LHCN-M2 (cell line): ENCODE data around the gene RPS6KB2. TPM values are rescaled to one million over a fixed set of nuclear protein-coding genes. Genes with fewer than 3 reads are reported as not detected.

Experiments used
- DNase-seq: peaks from one replicate; pipeline ENCODE4 v3.0.0-alpha.2; 2012; ENCODE audit warnings: low read depth
- polyA plus RNA-seq: library from polyadenylated mRNA; unstranded; fragments of >200 nt; gene quantifications from one replicate; pipeline ENCODE4 v1.2.1, GENCODE V29; 2012; ENCODE audit warnings: missing spikeins
- total RNA-seq: library from RNA; depleted of rRNA; stranded (reverse); fragments of >200 nt; gene quantifications from 2 replicates; pipeline ENCODE4 v1.2.3, GENCODE V29; 2014; rRNA removed

Gene RPS6KB2
- 56.1 and 83.8 TPM in 2 replicates for total RNA-seq
- 53.0 TPM for polyA plus RNA-seq

DNA sequence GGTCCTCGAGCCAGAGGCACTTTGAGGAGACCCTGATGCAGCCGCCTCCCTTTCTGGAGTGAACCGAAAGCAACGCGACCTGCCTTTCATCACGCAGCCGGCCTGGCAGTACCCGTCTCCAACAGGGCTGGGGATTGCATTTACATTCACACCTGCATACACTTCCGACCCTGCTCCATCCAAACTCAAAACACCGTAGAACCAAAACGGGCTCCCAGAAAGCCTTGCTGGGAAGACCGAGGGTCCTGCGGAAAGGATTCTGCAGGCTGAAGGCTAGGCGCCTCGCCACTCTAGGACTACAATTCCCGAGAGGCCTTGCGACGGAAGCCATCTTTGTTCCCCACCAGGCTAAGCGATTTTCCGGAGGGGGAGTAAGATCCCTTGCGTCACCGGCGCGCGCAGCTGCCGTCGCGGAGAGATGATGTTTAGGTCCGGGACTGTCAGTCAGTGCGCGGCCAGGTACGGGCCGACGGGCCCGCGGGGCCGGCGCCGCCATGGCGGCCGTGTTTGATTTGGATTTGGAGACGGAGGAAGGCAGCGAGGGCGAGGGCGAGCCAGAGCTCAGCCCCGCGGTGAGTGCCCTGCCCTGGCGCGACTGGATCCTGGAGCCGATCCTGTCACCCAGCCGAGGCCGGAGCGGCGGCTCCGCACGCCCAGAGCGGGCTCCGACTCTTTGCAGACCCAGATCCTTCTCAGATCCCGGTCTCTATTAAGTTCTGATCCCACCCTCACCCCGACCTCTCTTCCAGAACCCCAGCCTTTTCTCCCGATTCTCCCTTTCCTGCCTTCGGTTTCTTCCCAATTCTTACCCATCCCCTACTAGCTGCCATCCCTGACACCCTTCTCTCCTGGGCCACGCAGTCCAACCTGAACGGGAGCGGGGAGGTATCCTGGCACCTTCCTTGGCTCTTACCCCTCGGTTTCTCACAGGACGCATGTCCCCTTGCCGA, at the start of gene RPS6KB2:
Gene RPS6KB2, plus strand, starts transcription at position 443 of the 950 bp plus-strand sequence. Its CDS starts 52 bp downstream, at position 495.
- DNase-seq, result peak; percentile 96

DNA sequence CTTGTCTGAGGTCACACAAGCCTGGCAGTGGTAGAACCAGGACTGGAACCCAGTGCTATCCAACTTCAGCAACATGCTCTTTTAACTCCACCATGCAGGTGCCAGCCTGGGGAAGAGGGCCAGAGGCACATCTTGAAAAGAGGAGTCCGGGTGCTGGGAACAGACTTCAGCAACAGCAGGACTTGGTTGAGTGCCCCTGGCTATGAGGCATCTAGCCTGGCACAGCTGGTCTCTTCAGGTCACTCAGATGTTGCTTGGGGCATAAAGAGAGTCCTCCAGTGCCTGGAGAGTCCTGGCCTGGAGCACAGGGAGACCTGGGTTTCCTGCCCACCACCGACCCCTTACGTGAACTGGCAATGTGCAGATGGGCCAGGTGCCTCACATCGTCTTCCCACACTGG, 49.8 kb upstream of the RPS6KB2 start:
- no peak for DNase-seq

DNA sequence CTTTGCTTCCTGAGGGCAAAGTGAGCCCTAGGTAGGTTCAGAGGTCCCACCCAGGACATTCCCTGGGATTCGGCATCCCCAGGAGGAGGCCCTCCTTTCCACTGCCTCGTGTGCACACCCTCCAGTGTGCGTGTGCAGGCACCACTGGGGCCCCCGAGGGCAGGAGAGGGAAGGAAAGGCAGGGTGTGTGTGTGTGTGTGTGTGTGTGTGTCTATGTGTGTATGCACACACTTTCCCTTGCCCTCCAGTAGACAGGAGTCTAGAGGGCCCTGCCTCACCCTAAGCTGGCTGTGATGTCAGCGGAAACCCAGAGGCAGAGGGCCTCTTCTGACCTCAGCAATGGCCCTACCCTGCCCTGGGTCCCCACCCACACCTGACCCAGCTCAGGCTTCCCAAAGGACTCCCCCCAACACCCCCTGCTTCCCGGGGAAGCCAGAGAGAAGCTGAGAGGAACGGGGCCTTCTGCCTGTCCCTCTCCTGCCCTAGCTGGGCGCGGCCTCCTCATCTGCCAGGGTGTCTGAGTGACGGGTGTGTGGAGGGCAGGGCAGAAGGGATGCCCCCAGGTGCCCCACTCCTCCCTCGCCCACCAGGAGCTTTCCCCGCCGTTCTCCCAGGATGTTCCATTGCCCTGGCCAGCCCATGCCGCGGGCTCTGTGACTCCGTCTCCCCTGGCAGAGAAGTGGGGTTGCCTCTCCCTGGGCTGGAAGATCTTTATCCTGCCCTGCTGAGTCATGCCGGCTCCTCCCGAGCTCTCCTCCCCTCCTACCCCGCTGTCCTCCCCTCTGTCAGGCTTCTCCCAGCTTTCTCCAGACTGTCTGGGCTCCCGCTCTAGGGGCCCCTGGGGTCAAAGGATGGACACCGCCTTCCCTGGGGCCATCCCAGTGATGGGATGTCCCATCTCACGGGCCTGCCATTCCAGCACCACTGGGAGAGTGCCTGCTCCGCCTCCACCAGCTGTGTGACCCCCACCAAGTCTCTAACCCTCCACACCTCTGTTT, 48.9 kb upstream of the RPS6KB2 start:
- DNase-seq, result no peak

DNA sequence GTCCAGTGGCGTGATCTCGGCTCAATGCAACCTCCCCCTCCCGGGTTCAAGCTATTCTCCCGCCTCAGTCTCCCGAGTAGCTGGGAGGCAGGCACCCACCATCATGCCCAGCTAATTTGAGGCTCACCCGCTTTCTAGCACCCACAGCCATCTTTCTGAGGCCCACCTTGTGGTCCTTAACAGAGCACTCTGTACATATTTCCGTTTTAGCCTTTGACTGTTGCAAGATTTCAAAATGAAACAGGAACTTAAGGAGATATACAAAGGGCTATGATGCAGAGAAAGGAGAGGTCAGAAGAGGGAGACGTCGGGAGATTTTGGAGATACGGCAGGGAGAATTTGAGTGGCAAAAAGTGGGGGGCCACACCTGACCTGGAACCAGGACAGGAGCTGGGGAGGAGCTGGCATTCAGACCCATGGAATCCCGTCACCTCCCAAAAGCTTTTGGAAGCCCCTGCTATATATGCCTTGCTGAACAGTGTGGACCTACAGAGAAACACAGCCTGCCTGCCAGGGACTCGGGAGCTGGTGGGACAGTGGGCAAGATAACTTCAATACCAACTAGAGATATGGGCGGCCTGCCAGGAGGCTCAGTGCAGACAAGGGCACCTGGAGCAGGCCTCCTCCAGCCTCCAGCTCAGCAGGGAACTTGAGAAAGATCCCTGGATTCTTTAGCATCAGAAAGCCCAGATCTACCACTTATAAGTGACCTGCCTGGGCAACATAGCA, 46.9 kb upstream of the RPS6KB2 start:
- DNase-seq, result no peak

DNA sequence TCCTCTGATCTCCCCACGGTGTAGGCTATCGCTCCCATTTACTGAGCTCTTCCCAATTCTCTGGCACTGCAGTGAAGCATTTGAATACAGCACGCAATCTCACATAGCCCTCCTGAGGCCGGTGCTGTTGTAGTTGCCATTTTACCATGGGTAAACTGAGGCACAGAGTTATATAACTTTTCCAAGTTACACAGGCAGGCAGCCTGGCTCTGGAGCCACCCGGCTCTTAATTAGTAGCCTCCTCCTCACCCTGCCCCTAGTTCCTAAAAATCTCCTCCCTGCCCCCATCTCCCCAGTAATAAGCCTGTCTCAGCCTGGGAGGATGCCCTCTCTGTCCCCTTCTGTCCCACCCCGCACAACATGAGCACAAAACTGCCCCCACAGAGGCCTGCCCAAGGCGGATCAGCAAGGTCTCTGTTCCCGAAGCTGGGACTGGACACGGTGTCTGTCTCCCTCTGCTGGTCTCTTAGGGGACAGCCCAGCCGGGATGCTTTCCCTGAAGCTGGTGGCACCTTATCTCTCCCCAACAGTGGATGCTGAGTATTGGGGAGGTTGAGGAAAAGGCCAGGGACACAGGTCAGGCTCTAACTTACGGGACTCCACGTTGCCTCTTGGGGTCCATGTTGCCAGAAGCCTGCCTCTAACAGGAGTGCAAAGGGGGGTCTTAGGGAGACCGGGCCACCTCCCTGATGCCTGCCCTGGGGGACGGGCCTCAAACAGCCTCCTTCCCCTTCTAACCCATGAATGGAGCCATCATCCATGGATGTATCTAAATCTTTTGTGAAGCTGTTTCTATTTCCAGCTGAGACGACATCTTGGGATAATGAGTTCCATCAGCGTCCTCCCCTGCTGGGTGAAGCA, 45.8 kb upstream of the RPS6KB2 start:
- DNase-seq, result peak; percentile 72

DNA sequence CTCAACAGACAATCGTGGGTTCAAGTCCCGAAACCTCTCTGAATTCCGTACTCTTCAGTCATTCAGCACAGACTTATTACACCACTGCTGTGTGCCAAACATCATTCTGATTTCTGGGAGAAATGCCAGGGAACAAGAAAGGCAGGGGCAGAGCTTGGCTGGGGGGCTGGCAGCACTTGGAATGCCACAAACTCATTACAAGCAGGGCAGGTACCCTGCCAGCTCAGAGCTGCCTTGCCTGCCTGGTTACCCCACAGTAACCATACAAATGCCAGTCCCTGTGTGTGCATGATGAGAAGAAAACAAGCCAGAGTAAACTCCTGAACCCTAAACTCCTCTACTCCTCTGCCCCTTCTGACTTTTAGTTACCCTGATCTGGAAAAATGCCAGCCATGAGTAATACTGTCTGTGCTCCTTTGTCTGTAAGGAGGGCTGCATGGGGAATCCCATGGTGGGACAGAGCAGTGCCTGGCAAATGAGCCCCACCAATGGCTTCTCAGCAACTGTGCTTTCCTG, 43.4 kb upstream of the RPS6KB2 start:
- DNase-seq, result peak; percentile 67

DNA sequence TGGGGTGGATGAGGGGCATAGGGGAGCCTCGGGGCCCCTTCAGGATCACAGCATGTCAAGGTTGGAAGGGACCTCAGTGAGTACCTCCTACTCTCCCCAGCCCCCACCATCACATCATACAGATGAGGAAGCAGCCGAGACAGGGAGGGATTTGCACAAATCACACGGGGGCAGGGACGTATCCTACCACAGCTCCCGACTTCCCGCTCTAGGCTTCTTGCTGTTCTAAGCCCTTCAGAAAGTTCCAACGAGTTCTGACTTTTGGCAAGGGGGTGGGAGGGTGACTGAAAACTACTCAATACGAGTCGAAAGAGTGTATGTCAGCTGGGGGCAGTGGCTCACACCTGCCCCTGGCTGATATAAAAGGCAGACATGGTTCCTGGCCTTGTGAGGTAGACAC, 41.2 kb upstream of the RPS6KB2 start:
- DNase-seq, result no peak

DNA sequence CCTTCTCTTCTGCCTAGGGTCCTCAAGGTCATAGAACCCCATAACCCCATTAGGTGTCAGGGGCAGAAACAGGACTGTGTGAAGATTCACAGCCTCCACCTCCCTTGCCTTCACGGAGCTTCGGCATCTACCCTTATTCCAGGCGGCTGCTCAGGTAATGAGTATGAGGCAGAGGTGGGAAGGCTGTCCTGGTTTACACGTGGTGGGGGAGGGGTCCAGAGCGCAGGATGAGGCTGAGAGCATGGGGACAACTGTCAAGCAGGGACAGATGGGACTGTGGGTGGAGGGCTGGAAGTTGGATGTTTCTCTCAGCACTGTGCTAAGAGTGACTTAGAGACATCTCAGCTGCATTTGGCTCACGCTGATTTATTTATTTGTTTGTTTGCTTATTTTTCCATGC, 40.8 kb upstream of the RPS6KB2 start:
- DNase-seq, result no peak

DNA sequence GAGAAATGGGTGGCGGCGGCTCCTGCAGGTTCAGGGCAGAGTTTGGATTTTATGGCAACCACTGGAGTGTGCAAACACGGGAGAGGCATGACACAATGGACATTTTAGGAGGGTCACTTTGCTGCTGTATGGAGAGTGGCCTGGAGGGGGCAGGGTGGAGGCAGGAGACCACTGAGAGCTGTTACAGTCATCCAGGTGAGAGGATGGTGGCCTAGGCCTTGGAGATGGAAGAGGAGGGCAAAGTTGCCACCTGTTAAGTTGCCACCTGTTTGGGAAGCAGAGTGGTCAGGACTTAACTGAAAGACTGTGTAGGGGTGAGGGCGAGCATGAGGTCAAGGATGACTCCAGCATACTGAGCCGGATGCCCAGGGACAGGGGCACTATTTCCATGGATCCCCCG, 38.8 kb upstream of the RPS6KB2 start:
- DNase-seq, result no peak

DNA sequence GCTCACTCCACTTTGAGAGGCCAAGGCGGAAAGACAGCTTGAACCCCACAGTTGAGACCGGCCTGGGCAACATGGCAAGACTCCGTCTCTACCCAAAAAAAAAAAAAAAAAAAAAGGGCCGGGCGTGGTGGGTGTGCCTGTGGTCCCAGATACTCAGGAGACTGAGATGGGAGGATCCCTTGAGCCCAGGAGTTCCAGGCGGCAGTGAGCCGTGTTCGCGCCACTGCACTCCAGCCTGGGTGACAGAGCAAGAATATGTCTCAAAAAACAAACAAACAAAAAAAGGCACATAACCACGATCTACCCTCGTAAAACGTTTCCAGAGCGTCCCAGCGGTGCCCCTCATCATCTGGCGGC, 37.4 kb upstream of the RPS6KB2 start:
- no peak for DNase-seq

DNA sequence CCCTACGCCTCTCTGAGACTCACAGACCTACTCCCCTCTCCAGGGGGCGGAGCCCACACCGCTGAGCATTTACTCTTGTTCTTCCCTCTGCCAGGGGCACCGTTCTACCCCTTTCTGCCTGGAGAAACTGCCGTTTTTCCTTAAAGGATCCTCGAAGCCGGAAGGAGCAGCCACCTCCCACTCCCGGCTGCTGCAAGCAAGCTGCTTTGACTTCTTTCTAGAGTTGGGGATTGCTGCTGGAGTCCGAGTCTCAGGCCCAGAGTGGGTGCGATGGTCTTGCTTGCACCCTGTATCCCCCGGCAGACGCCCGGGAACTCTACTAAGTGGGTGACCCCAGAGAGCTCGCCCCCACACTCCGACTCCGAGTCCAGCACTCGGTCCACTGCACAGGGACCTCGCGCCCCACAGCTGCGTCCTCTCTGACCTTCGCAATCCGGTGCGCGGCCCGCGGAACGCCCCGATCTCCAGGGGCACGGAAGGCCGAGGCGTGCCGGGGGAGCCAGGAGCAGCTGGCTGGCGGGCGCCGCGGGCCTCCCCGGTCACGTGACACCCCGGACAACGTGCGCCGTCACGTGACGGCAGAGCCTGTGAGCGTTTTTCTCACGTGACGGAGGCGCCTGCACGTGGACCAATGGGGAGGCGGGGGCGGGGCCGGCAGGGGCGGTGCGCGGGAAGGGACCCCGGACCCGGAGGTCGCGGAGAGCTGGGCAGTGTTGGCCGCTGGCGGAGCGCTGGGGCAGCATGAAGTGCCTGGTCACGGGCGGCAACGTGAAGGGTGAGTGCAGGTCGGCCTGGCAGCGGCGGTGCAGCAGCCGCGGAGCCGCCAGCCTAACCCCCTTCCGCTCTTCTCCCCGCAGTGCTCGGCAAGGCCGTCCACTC, 36.8 kb upstream of the RPS6KB2 start, which contains the start of gene RAD9A:
Gene RAD9A, plus strand, starts transcription at position 683 of the 879 bp plus-strand sequence. Its CDS starts 59 bp downstream, at position 742.
- DNase-seq, result peak; percentile 93

DNA sequence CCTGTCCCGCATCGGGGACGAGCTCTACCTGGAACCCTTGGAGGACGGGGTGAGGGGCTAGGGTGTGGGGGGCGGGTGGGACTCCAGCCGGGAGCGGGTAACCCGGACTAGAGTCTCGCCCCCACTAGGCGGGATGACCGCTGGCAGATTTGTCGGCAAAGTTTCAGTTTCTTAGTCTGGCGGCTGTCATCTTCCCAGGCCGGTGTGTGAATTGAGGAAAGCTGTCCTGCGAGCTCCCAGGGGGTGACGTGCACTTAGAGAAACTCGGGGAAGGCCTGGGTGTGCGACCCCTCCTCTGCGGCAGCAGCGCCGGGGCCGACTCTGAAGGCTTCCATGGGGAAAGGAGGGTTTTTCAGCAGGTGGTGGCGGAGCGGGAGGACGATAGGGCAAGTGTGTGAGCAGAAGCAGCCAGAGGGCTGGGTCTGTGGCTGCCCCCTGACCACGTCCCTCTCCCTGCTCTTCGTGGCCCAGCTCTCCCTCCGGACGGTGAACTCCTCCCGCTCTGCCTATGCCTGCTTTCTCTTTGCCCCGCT, 36.0 kb upstream of the RPS6KB2 start:
- DNase-seq, result no peak

DNA sequence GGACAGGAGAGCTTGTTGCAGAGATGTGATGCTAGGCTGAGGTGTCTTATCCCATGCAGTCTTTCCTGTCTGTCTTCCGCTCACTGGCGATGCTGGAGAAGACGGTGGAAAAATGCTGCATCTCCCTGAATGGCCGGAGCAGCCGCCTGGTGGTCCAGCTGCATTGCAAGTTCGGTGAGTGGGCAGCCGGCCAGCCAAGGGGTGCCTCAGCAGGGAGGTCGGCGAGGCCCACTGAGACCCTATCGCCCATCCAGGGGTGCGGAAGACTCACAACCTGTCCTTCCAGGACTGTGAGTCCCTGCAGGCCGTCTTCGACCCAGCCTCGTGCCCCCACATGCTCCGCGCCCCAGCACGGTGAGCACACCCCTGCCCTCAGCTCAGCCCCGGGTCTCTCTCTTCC, 34.9 kb upstream of the RPS6KB2 start:
- no peak for DNase-seq

DNA sequence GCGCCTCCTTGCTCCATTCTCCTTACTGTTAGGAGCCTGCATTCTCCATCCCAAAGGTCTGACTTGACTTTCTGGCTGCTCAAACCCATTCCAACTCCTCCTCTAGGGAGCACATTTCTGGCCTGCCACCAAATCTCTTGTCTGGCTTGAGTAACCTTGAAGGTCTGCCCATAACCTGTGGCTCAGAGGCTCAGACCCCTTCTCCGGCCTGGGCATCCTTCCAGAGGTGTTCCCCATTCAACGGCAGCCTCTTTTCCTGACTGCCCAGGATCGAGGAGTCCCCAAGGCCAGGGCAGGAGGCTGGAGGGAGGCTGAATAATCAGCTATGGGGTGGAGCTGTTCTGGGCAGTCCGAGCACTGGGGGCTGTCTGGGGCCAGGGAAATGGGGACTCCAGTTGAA, 34.3 kb upstream of the RPS6KB2 start:
- DNase-seq, result no peak

DNA sequence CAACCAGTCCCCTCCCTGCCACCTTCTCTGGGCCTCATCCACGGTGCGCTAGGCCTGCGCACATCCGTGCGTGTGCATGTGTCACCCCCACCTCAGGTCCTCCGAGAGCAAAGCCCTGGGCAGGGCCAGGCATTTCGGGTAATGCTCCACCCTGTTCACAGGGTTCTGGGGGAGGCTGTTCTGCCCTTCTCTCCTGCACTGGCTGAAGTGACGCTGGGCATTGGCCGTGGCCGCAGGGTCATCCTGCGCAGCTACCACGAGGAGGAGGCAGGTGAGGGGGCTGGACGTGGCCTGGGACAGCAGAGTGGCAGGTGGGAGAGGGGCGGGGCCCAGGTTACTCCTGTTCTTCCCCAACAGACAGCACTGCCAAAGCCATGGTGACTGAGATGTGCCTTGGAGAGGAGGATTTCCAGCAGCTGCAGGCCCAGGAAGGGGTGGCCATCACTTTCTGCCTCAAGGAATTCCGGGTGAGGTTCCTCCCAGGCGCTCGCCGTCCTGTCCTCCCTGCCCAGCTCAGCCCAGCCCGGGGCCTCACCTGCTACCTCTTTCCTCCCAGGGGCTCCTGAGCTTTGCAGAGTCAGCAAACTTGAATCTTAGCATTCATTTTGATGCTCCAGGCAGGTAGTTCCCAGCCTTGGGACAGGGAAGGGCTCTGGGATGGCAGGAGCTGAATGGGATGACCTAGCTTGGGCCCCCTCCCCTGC, 32.6 kb upstream of the RPS6KB2 start:
- DNase-seq, result no peak

DNA sequence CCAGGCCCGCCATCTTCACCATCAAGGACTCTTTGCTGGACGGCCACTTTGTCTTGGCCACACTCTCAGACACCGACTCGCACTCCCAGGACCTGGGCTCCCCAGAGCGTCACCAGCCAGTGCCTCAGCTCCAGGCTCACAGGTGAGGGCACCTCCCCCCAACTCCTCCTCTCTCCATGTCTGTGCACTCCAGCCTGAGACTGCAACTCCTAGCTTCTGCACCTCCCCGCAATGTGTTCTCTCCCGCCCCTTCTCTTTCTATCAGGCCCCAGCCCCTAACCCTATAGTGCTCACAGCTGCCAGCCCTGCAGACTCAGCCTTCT, 32.1 kb upstream of the RPS6KB2 start:
- DNase-seq, result no peak

DNA sequence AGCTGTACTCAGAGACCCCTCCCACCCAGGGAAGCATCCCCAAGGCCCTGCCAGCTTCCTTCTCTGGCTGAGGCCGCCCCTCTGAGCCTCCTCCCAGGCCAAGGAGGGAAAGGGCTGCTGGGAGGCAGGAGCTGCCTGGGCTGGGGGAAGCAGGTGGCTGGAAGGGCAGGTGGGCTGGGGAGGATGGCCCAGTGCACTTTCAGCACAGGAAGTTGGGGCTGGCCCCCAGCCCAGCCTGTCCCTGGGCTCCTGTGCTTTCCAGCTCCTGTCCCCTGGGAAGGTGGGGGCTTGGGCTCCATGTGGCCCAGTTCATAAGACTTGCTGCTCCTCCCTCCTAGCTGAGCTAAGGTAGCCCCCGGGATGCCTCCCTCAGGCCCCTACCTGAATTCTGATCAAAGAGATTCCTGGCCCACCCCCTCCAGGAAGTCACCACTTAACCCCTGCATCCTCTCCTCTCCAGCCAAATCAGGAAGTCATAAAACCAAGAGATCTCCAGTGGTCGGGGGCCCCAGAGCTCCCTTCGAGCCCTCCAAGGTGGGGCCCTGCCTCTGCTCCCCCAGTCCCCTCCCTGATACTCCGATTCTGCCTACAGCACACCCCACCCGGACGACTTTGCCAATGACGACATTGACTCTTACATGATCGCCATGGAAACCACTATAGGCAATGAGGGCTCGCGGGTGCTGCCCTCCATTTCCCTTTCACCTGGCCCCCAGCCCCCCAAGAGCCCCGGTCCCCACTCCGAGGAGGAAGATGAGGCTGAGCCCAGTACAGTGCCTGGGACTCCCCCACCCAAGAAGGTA, 31.5 kb upstream of the RPS6KB2 start:
- DNase-seq, result no peak

DNA sequence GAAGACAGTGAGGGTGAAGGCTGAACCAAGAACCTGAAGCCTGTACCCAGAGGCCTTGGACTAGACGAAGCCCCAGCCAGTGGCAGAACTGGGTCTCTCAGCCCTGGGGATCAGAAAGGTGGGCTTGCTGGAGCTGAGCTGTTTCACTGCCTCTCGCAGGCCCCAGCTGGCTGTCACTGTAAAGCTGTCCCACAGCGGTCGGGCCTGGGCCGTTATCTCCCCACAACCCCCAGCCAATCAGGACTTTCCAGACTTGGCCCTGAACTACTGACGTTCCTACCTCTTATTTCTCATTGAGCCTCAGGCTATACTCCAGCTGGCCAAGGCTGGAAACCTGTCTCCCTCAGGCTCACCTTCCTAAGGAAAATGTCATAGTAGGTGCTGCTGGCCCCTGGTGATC, 30.8 kb upstream of the RPS6KB2 start:
- no peak for DNase-seq
